HepG2 (cell line): ENCODE measurements around the gene LGR6. TPM values are rescaled to one million over a fixed set of nuclear protein-coding genes. Genes with fewer than 3 reads are reported as not detected.

Experiments
- ATAC-seq: fragments of 200-7000 bp; cut with Tn5 transposase; 3 replicates; pipeline ENCODE4 v1.9.1; 2020; ENCODE audit warnings: mild to moderate bottlenecking, moderate library complexity
- BruUV-seq: library from RNA; stranded (reverse); fragments of 400-500 nt; replicated peaks from 2 replicates; lab custom pipeline; 2021; lab: Mats Ljungman, UMichigan
- CTCF ChIA-PET: fragments of 300-600 bp; formaldehyde crosslinking; extraction: SDS; loops from one replicate; lab custom pipeline; 2021; ENCODE audit warnings: low total read pairs, inconsistent platforms, low intra/inter-chr PET ratio; lab: Yijun Ruan, JAX
- POLR2A ChIA-PET: fragments of 350-600 bp; sonication (Branson Sonifier 250); formaldehyde crosslinking; loops from one replicate; lab custom pipeline; 2020; ENCODE audit warnings: antibody characterized with exemption, inconsistent platforms; lab: Yijun Ruan, JAX
- DNase-seq: peaks from one replicate; pipeline ENCODE4 v3.0.0-alpha.2; 2015; ENCODE audit warnings: low spot score
- FAIRE-seq: peaks from 3 replicates; lab custom pipeline; 2011; peaks lifted over from hg19 to GRCh38; lab: Jason Lieb, UNC
- H2AFZ ChIP-seq: one replicate; pipeline ENCODE4 v1.6.1; 2011; ENCODE audit warnings: low read length, inconsistent platforms
- H3K27ac ChIP-seq: fragments of 300-600 bp; 3 replicates; pipeline ENCODE4 v1.8.0; 2011; ENCODE audit warnings: mixed run types, mild to moderate bottlenecking, mixed read lengths, low read length, inconsistent platforms; ENCODE audit not compliant: insufficient read depth; ENCODE audit errors: extremely low read length
- H3K27me3 ChIP-seq, 2 experiments: fragments of 200-600 bp in 1 of 2; 2 replicates in 1 of 2; 3 replicates in 1 of 2; pipeline versions ENCODE4 v1.6.0 to v1.8.0; 2011; ENCODE audit warnings: low read length in 2 of 2, mild to moderate bottlenecking in 2 of 2, moderate library complexity in 2 of 2, inconsistent platforms in 1 of 2; ENCODE audit not compliant: insufficient read depth in 2 of 2, control insufficient read depth in 1 of 2
- H3K36me3 ChIP-seq, 2 experiments: fragments of 200-600 bp in 1 of 2; replicated peaks in 1 of 2; 2 replicates in 1 of 2; 3 replicates in 1 of 2; pipeline versions ENCODE4 v1.5.1 to v1.8.0; 2011; ENCODE audit warnings: low read length in 2 of 2, inconsistent platforms in 1 of 2; ENCODE audit not compliant: insufficient read depth in 2 of 2, control insufficient read depth in 1 of 2
- H3K4me1 ChIP-seq: 2 replicates; pipeline ENCODE4 v1.5.1; 2012; ENCODE audit warnings: low read length, inconsistent platforms; ENCODE audit not compliant: insufficient read depth
- H3K4me2 ChIP-seq: 2 replicates; pipeline ENCODE4 v1.6.0; 2011; ENCODE audit warnings: low read depth, low read length, inconsistent platforms
- H3K4me3 ChIP-seq, 3 experiments: fragments of 200-600 bp in 1 of 3; sonication (generic), shearing (Covaris generic) in 1 of 3; replicated peaks in 1 of 3; 2 replicates each; pipeline ENCODE4 v1.5.1; 2011 to 2016; ENCODE audit warnings: low read length in 3 of 3, inconsistent platforms in 2 of 3, low read depth in 2 of 3, mild to moderate bottlenecking in 2 of 3, control low read depth in 1 of 3, mixed read lengths in 1 of 3; ENCODE audit not compliant: insufficient read depth in 1 of 3
- H3K79me2 ChIP-seq: one replicate; pipeline ENCODE4 v1.6.1; 2011; ENCODE audit warnings: low read length, inconsistent platforms; ENCODE audit not compliant: insufficient read depth
- H3K9ac ChIP-seq: 2 replicates; pipeline ENCODE4 v1.6.0; 2011; ENCODE audit warnings: mild to moderate bottlenecking, low read depth, low read length, inconsistent platforms; ENCODE audit not compliant: insufficient read depth
- H3K9me3 ChIP-seq: 2 replicates; pipeline ENCODE4 v1.5.1; 2012; ENCODE audit warnings: mild to moderate bottlenecking, low read length
- H4K20me1 ChIP-seq: 2 replicates; pipeline ENCODE4 v1.6.0; 2011; ENCODE audit warnings: inconsistent platforms, mild to moderate bottlenecking, low read length, moderate library complexity; ENCODE audit not compliant: insufficient read depth
- AKNA ChIP-seq: sonication (generic); formaldehyde crosslinking; IDR thresholded peaks from 2 replicates; pipeline ENCODE4 v1.4.0; 2020; ENCODE audit warnings: missing genetic modification reagents, borderline replicate concordance
- GMEB1 ChIP-seq: sonication (generic); formaldehyde crosslinking; IDR thresholded peaks from 2 replicates; pipeline ENCODE4 v1.5.1; 2020; ENCODE audit warnings: missing genetic modification reagents, mild to moderate bottlenecking, borderline replicate concordance
- MED1 ChIP-seq: sonication (generic); formaldehyde crosslinking; IDR thresholded peaks from 2 replicates; pipeline ENCODE4 v1.4.0; 2020; ENCODE audit warnings: missing genetic modification reagents
- NR0B2 ChIP-seq: sonication (generic); formaldehyde crosslinking; IDR thresholded peaks from 2 replicates; pipeline ENCODE4 v1.4.0; 2020; ENCODE audit warnings: mild to moderate bottlenecking, missing genetic modification reagents
- STAT6 ChIP-seq: sonication (generic); formaldehyde crosslinking; IDR thresholded peaks from 2 replicates; pipeline ENCODE4 v1.4.0; 2020; ENCODE audit warnings: missing genetic modification reagents, mild to moderate bottlenecking, borderline replicate concordance
- YEATS4 ChIP-seq: sonication (generic); formaldehyde crosslinking; IDR thresholded peaks from 2 replicates; pipeline ENCODE4 v1.4.0; 2020; ENCODE audit warnings: missing genetic modification reagents, borderline replicate concordance
- ZNF121 ChIP-seq: sonication (generic); formaldehyde crosslinking; IDR thresholded peaks from 2 replicates; pipeline ENCODE4 v1.5.0; 2020; ENCODE audit warnings: mild to moderate bottlenecking, missing genetic modification reagents
- ZNF282 ChIP-seq: fragments of 450-650 bp; IDR thresholded peaks from 2 replicates; pipeline ENCODE4 v1.6.1; 2018; ENCODE audit not compliant: partially characterized antibody
- ZNF552 ChIP-seq: sonication (generic); formaldehyde crosslinking; IDR thresholded peaks from 2 replicates; pipeline ENCODE4 v1.9.0; 2022; ENCODE audit warnings: missing genetic modification reagents, mild to moderate bottlenecking, borderline replicate concordance
- ZNF598 ChIP-seq: sonication (generic); formaldehyde crosslinking; IDR thresholded peaks from 2 replicates; pipeline ENCODE4 v1.5.1; 2020; ENCODE audit warnings: mild to moderate bottlenecking, missing genetic modification reagents, borderline replicate concordance
- ZNF839 ChIP-seq: sonication (generic); formaldehyde crosslinking; IDR thresholded peaks from 2 replicates; pipeline ENCODE4 v1.4.0; 2020; ENCODE audit warnings: missing genetic modification reagents, mild to moderate bottlenecking, borderline replicate concordance
- WGBS: methylation state at CpG from one replicate; pipeline ENCODE4 v1.1.6; 2017; ENCODE audit warnings: low lambda C conversion rate; 5-methylcytosine and 5-hydroxymethylcytosine counted together
- in situ Hi-C: cut with HindIII; loops from 2 replicates; pipeline ENCODE4 v1.10.0; 2017; ENCODE audit warnings: low pct_unique_long_range_greater_than_20kb; ENCODE audit not compliant: extremely low pct_ligation_motif_present
- intact Hi-C: fragments of 100-400 bp; cut with micrococcal nuclease; formaldehyde crosslinking; loops from one replicate; pipeline ENCODE4 v1.10.0; 2022; ENCODE audit not compliant: unreplicated experiment
- polyA plus RNA-seq, 8 experiments: library from polyadenylated mRNA; depleted of rRNA in 3 of 8; stranded (reverse) in 7 of 8; unstranded in 1 of 8; fragments of >200 nt; fragmentation: Illumina TruSeq in 4 of 8; extraction: Trizol in 4 of 8; gene quantifications; 2 replicates each; pipeline versions ENCODE4 v1.2.1 to v1.2.3, GENCODE V29; 2011 to 2016; ENCODE audit warnings: low read depth in 4 of 8, missing spikeins in 1 of 8, mixed read lengths in 1 of 8; ENCODE audit not compliant: insufficient read depth in 1 of 8
- total RNA-seq, 5 experiments: library from RNA; depleted of rRNA; stranded (reverse); fragments of >200 nt; fragmentation: Illumina TruSeq; extraction: Trizol; gene quantifications; 2 replicates each; pipeline ENCODE4 v1.2.3, GENCODE V29; 2016; ENCODE audit warnings: low read depth in 1 of 5
- TF ChIP-seq, protein P1 (sequence below): sonication (generic); formaldehyde crosslinking; IDR thresholded peaks from 2 replicates; pipeline ENCODE4 v1.4.0; 2020; ENCODE audit warnings: missing genetic modification reagents

LGR6 gene
- total and polyA plus RNA-seq, 2 of the 13 experiments (the other 11 are each of a cell fraction or from before 2014, with no cell fraction given): 0.07 TPM; not detected in 1

GRCh38 chr1:202146279-202146678, 47.3 kb upstream of the LGR6 start:
- DNase-seq: no peak
- CTCF ChIA-PET: no interaction called here
- H4K20me1 ChIP-seq: peaks cover 8% of the 10 kb centered on the region; the same call in 1 of the 2 replicates
- H3K79me2 ChIP-seq: no peaks in the 10 kb centered on the region
- BruUV-seq: no TSS peak
- intact Hi-C loops (no loop called here), in situ Hi-C loops (no loop called here)
- H3K9me3 ChIP-seq: no peaks in the 10 kb centered on the region
- H3K4me3 ChIP-seq: no peak overlapping the region
- H3K27ac ChIP-seq: no peak overlapping the region
- no peaks in the 10 kb centered on the region for H3K36me3 ChIP-seq
- no peak overlapping the region for H3K4me2 ChIP-seq
- no peak for ATAC-seq
- H2AFZ ChIP-seq: no peak overlapping the region
- peaks cover 28% of the 10 kb centered on the region for H3K4me1 ChIP-seq
- FAIRE-seq: no peak
- 53% methylated on average over 5 of the region's 5 CpGs for WGBS
- POLR2A ChIA-PET: no interaction called here
- H3K27me3 ChIP-seq: peaks cover 0 to 59% of the 10 kb centered on the region in 2 experiments; a peak in 4 of 5 replicates
- H3K9ac ChIP-seq: no peak overlapping the region
- TF ChIP-seq YEATS4 (CRISPR knock-in tag): no peak
- no peak for TF ChIP-seq ZNF598 (CRISPR knock-in tag)
- TF ChIP-seq MED1 (CRISPR knock-in tag): no peak
- TF ChIP-seq AKNA (CRISPR knock-in tag): no peak
- TF ChIP-seq NR0B2 (CRISPR knock-in tag): no peak
- TF ChIP-seq, protein P1, sequence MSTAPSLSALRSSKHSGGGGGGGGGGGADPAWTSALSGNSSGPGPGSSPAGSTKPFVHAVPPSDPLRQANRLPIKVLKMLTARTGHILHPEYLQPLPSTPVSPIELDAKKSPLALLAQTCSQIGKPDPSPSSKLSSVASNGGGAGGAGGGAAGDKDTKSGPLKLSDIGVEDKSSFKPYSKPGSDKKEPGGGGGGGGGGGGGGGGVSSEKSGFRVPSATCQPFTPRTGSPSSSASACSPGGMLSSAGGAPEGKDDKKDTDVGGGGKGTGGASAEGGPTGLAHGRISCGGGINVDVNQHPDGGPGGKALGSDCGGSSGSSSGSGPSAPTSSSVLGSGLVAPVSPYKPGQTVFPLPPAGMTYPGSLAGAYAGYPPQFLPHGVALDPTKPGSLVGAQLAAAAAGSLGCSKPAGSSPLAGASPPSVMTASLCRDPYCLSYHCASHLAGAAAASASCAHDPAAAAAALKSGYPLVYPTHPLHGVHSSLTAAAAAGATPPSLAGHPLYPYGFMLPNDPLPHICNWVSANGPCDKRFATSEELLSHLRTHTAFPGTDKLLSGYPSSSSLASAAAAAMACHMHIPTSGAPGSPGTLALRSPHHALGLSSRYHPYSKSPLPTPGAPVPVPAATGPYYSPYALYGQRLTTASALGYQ (CRISPR knock-in tag): no peak
- no peak for TF ChIP-seq ZNF552
- TF ChIP-seq STAT6 (CRISPR knock-in tag): no peak
- TF ChIP-seq GMEB1 (CRISPR knock-in tag): no peak
- no peak for TF ChIP-seq ZNF121 (CRISPR knock-in tag)
- TF ChIP-seq ZNF839 (CRISPR knock-in tag): no peak
- TF ChIP-seq ZNF282: no peak
